HepG2 (cell line): ENCODE measurements around the gene PIGA. TPM values are rescaled to one million over a fixed set of nuclear protein-coding genes. Genes with fewer than 3 reads are reported as not detected.

Experiments used
- polyA plus RNA-seq, 8 experiments: library from polyadenylated mRNA; depleted of rRNA in 3 of 8; stranded (reverse) in 7 of 8; unstranded in 1 of 8; fragments of >200 nt; fragmentation: Illumina TruSeq in 4 of 8; extraction: Trizol in 4 of 8; gene quantifications; 2 replicates each; pipeline versions ENCODE4 v1.2.1 to v1.2.3, GENCODE V29; 2011 to 2016; ENCODE audit warnings: low read depth in 4 of 8, missing spikeins in 1 of 8, mixed read lengths in 1 of 8; ENCODE audit not compliant: insufficient read depth in 1 of 8
- total RNA-seq, 5 experiments: library from RNA; depleted of rRNA; stranded (reverse); fragments of >200 nt; fragmentation: Illumina TruSeq; extraction: Trizol; gene quantifications; 2 replicates each; pipeline ENCODE4 v1.2.3, GENCODE V29; 2016; ENCODE audit warnings: low read depth in 1 of 5

The PIGA gene
- total and polyA plus RNA-seq, 2 of the 13 experiments (the other 11 are each of a cell fraction or from before 2014, with no cell fraction given) = 6.0 to 13.0 TPM

Other genes starting within 250 kb of the PIGA start
- 13.8 and 18.2 TPM in 2 replicates for gene ASB9, start 65.4 kb downstream of the PIGA start, total RNA-seq (2016; rRNA removed; fragmentation: Illumina TruSeq; extraction: Trizol)
- gene ASB9, start 65.4 kb downstream of the PIGA start, polyA plus RNA-seq (2011; rRNA removed) = 3.9 and 4.2 TPM in 2 replicates
- gene ASB11, start 19.9 kb downstream of the PIGA start, total RNA-seq (2016; rRNA removed; fragmentation: Illumina TruSeq; extraction: Trizol) = not detected in 2 replicates
- not detected in 2 replicates for gene ASB11, start 19.9 kb downstream of the PIGA start, polyA plus RNA-seq (2011; rRNA removed)
- gene VEGFD, start 48.9 kb upstream of the PIGA start, total RNA-seq (2016; rRNA removed; fragmentation: Illumina TruSeq; extraction: Trizol) = 0.27 and 0.35 TPM in 2 replicates
- gene VEGFD, start 48.9 kb upstream of the PIGA start, polyA plus RNA-seq (2011; rRNA removed) = 0.11 and 0.34 TPM in 2 replicates
- 38.0 and 53.3 TPM in 2 replicates for gene PIR, start 157.8 kb upstream of the PIGA start, total RNA-seq (2016; rRNA removed; fragmentation: Illumina TruSeq; extraction: Trizol)
- gene PIR, start 157.8 kb upstream of the PIGA start, polyA plus RNA-seq (2011; rRNA removed) = 7.7 and 12.2 TPM in 2 replicates
- gene BMX, start 165.3 kb upstream of the PIGA start, total RNA-seq (2016; rRNA removed; fragmentation: Illumina TruSeq; extraction: Trizol) = not detected in 2 replicates
- gene BMX, start 165.3 kb upstream of the PIGA start, polyA plus RNA-seq (2011; rRNA removed) = not detected in 2 replicates